Stomach (tissue), 4 donors: Measurements from ENCODE around the gene SHQ1.

ENCODE experiments used
- CTCF ChIP-seq, 7 experiments: fragments of 450-650 bp in 4 of 7; fragments of 200-600 bp in 3 of 7; sonication (generic) in 3 of 7; IDR thresholded peaks; one replicate each; pipeline ENCODE4 v1.5.1; 2016 to 2019; ENCODE audit warnings: antibody characterized with exemption in 7 of 7, control low read depth in 2 of 7, mild to moderate bottlenecking in 1 of 7
- POLR2A ChIP-seq, 4 donors: fragments of 450-650 bp; IDR thresholded peaks; one replicate each; pipeline ENCODE4 v1.6.1; 2016; ENCODE audit warnings: antibody characterized with exemption in 4 of 4, control low read depth in 2 of 4, mild to moderate bottlenecking in 1 of 4, moderate library complexity in 1 of 4
- POLR2AphosphoS5 ChIP-seq, 3 donors: sonication (generic); formaldehyde crosslinking; IDR thresholded peaks; one replicate each; pipeline ENCODE4 v1.6.1; 2016; ENCODE audit warnings: antibody characterized with exemption in 3 of 3

- TF ChIP-seq CTCF (IDR thresholded peaks at IDR 0.05) = no peak
- TF ChIP-seq POLR2AphosphoS5 (IDR thresholded peaks at IDR 0.05) = no peak
- TF ChIP-seq POLR2A (IDR thresholded peaks at IDR 0.05) = no peak
Measured at GRCh38 chr3:72702390-72702789, 145.9 kb downstream of the SHQ1 start.
